ENCODE data around the gene JMJD7. TPM values are rescaled to one million over a fixed set of nuclear protein-coding genes. Genes with fewer than 3 reads are reported as not detected.
"Not testable (repeated sequence)": the region's sequence is repeated elsewhere in the genome, so short reads cannot be mapped to it uniquely, and the experiment has no call there.

The JMJD7 gene
- total RNA-seq, 1 experiment from 2014 or later = 2.8 TPM

GRCh38 chr15:41816788-41817187, 11.1 kb upstream of the JMJD7 start:
- no peak for DNase-seq (ENCODE audit: low read depth)
- in situ Hi-C loops (cut with HindIII; ENCODE audit: low pct_unique_long_range_greater_than_20kb, low sequenced_read_pairs) = no loop called here

GRCh38 chr15:41817327-41817726, 10.6 kb upstream of the JMJD7 start:
- DNase-seq (ENCODE audit: low read depth) = no peak
- in situ Hi-C loops (cut with HindIII; ENCODE audit: low pct_unique_long_range_greater_than_20kb, low sequenced_read_pairs) = no loop called here

DNA sequence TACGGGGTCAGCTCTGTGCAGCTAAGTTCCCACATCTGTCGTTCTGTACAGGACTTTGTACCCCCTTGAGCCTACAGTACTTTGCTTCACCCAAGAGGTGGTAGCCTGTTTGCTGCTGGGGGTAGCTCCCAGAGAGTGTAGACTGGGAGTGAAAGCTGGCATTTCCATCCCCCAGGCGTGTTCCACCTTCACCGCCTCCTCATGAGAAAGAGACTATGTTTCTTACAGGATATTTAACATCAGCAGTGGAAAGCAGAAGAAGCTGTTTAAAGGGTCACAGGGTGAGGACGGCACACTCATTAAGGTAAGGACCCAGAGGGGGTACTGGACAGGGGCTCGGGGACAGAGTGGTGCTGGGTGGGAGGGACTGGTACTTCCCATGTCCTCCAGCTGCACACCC, 10.1 kb upstream of the JMJD7 start:
- DNase-seq (ENCODE audit: low read depth) = no peak
- in situ Hi-C loops (cut with HindIII; ENCODE audit: low pct_unique_long_range_greater_than_20kb, low sequenced_read_pairs) = no loop called here

GRCh38 chr15:41819455-41820050, 8.3 kb upstream of the JMJD7 start:
- in situ Hi-C loops (cut with HindIII; ENCODE audit: low pct_unique_long_range_greater_than_20kb, low sequenced_read_pairs) = no loop called here
- no peak for DNase-seq (ENCODE audit: low read depth)

GRCh38 chr15:41820791-41821423, 7.0 kb upstream of the JMJD7 start:
- in situ Hi-C loops (cut with HindIII; ENCODE audit: low pct_unique_long_range_greater_than_20kb, low sequenced_read_pairs) = no loop called here

DNA sequence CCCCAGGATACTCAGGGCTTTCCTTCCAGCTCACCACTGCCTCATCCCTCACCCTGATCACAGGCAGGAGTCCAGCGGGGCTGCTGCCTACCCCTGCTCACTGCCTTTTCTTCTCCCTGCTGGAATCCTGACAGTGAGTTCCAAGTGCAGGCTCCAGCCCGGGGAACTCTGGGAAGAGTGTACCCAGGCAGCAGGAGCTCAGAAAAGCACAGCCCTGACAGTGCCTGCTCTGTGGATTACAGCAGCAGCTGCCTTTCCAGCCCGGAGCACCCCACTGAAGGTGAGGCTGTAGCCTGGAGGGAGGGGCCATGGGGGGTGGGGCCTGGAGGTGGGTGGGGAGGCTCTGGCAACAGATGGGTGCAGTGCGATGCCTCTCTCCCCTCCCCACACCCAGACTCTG, 6.1 kb upstream of the JMJD7 start:
- in situ Hi-C loops (cut with HindIII; ENCODE audit: low pct_unique_long_range_greater_than_20kb, low sequenced_read_pairs) = no loop called here
- DNase-seq (ENCODE audit: low read depth) = no peak

More at GRCh38 chr15:41820791-41821423, 7.0 kb upstream of the JMJD7 start:
- DNase-seq (ENCODE audit: low read depth) = no peak

DNA sequence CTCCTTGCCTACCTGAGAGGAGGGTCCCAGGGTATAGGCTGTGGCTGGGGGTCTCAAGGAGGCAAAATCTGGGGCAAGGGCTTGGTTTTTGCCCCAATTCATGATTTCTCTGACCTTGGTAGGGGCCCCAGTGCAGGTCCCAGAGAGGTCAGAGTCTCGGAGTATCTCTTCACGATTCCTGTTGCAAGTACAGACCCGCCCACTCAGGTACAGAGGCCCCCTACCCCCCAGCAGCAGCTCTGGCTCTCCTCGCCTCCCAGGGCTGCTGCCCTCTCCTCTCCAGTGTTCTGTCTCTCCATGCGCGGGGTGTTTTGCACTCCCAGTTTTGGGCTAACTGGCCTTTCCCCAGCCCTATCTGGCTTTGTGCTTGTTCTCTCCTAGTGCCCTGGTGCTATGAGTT, 5.4 kb upstream of the JMJD7 start:
- DNase-seq (ENCODE audit: low read depth) = no peak
- in situ Hi-C loops (cut with HindIII; ENCODE audit: low pct_unique_long_range_greater_than_20kb, low sequenced_read_pairs) = no loop called here

DNA sequence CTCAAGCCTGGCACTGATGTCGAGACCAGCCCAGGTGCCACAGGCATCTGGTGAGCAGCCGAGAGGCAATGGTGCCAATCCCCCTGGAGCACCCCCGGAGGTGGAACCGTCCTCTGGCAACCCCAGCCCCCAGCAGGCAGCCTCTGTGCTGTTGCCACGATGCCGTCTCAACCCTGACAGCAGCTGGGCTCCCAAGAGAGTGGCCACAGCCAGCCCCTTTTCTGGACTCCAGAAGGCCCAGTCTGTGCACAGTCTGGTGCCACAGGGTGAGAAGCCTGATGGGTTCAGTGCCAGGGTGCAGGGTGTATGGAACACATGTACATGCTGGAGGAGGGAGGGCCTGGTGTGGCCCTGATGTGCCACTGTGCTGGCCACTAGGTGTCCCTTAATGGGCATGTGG, 4.9 kb upstream of the JMJD7 start:
- in situ Hi-C loops (cut with HindIII; ENCODE audit: low pct_unique_long_range_greater_than_20kb, low sequenced_read_pairs) = no loop called here
- DNase-seq (ENCODE audit: low read depth) = no peak

DNA sequence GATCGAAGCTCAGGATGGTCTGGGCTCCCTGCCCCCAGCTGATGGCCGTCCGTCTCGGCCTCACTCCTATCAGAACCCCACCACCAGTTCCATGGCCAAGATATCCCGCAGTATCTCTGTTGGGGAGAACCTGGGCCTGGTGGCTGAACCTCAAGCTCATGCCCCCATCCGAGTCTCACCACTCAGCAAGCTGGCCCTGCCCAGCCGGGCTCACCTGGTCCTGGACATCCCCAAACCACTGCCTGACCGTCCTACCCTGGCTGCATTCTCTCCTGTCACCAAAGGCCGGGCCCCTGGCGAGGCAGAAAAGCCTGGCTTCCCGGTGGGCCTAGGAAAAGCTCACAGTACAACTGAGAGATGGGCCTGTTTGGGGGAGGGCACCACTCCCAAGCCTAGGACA, 4.4 kb upstream of the JMJD7 start:
- in situ Hi-C loops (cut with HindIII; ENCODE audit: low pct_unique_long_range_greater_than_20kb, low sequenced_read_pairs) = no loop called here

DNA sequence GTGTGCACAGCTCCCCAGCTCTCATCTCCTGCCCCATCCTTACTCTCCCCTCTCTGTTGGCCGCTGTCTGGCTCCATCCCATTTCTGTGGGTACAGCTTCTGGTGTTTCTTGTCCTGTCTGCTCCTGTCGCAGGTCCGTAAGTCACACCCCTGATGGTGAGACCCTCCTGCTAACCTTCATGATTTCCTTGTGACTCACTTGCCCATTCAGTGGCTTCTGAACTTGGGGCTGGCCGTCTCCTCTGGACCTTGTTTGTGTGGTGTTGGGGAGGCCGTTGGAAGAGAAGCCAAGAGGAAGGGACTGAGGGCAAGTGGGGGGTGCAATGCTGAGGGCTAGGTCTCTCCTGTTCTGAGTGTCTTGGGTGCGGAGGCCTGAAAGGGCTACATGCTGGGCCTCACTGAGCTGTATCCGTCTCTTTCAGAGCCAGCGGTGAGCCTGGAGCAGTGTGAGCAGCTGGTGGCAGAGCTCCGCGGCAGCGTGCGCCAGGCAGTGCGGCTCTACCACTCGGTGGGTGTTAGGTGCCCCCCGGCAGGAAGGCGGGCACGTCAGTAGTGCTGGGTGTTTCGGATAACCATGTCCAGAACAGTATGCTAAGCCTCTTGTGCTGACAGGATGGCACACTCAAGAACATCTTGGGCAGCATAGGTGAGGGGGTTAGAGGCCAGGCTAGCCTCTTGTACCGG, 3.7 kb upstream of the JMJD7 start:
- no peak for DNase-seq (ENCODE audit: low read depth)
- in situ Hi-C loops (cut with HindIII; ENCODE audit: low pct_unique_long_range_greater_than_20kb, low sequenced_read_pairs) = no loop called here

More for the DNA sequence above, 4.4 kb upstream of the JMJD7 start:
- DNase-seq (ENCODE audit: low read depth) = no peak

- in situ Hi-C loops (cut with HindIII; ENCODE audit: low pct_unique_long_range_greater_than_20kb, low sequenced_read_pairs) = no loop called here
- DNase-seq (ENCODE audit: low read depth) = no peak
Observed at GRCh38 chr15:41825145-41825544, 2.7 kb upstream of the JMJD7 start.

DNA sequence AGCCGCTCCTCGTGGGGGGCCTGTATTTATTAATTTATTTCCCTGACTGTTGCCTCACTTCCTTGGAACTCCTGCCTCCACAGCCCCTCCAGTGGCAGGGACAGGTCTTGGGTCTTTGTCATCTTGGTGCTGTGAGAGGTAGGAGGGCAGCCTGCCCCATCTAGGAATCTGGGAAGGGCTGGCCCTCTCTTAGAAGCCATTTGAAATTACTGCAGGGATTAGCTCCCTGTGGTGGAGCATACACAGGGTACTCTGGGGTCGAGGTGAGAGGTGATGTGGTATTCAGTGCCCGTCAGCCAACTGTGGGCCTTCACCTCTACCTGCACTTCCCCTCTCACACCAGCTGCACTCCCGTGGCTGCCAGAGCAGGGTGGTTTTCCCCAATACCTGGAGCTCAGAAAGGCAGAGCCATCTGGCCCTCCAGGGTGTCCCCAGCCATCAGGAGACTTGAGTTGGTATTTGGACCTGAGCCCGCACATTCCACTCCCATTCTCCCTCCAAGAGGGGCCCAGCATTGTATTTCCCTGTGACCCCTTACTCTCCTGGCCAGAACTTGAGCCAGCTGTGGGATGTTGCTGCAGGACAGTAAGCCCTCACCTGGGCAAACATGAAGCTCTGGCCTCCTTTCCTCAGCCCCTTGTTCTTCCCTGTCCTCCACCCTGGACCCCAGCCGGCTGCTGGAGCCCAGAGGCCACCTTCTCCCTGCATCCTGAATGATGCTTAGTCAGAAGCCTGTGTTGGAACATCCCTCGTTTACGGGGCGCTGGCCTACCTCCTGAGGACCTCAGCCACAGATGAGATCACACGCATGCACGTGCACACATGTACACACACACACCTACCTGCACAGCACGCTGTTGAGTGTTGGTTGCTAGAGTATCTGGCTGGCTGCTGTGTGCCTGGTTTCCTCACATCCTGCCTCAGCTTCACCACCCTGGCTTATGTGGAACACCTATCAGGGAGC, 2.0 kb upstream of the JMJD7 start:
- DNase-seq (ENCODE audit: low read depth) = no peak
- in situ Hi-C loops (cut with HindIII; ENCODE audit: low pct_unique_long_range_greater_than_20kb, low sequenced_read_pairs) = no loop called here

- in situ Hi-C loops (cut with HindIII; ENCODE audit: low pct_unique_long_range_greater_than_20kb, low sequenced_read_pairs) = no loop called here
- peak; percentile 21 for DNase-seq (ENCODE audit: low read depth)
Observed at GRCh38 chr15:41827290-41827879, 507 bp upstream of the JMJD7 start.

DNA sequence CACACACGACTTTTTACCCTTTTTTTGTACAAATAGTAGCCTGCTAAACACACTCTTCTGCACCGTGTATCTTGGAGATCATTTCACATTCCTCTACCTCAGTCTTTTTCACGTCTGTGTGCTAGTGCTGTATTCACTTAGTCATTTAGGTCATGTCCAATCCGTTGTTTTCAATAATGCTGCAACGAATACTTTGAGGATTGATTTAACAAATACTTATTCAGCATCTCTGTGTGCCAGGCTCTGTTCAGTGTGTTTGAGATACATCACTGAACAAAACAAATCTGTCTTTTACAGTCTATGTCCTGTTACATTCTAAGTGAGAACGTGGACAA, 882 bp downstream of the JMJD7 start:
- in situ Hi-C loops (cut with HindIII; ENCODE audit: low pct_unique_long_range_greater_than_20kb, low sequenced_read_pairs) = no loop called here
- DNase-seq (ENCODE audit: low read depth) = no peak

DNA sequence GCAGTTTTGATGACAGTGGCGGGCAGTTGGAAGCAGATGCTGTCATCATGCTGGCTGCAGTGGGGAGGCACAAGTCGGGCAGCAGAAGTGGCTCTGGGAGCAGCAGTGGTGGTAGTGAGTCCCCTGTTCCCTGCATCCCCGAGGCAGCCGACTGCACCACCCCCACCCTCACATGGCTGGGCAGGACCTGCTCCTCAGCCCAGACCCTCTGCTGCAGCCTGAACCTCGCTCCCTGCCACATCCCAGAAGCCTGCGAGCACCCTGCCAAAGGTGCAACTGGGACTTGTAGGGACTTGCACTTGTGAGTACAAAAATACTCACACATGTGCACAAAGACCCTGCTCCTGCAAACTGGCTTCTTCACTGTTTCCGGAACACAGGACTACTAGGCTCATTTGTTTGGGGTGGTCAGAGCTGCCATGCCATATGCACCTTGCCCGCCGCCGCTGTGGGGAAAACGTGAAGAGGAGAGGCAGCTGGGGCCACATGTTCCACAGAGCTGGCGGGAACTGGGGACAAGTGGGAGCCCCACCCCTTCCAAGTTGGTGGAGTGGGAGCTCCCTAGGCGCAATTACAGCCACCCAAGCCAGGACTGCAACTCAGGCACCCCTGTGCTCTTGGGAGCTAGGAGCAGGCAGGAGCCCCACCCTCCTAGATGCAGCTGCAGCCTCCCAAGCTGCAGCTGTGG, 2.2 kb downstream of the JMJD7 start:
- DNase-seq (ENCODE audit: low read depth) = no peak
- in situ Hi-C loops (cut with HindIII; ENCODE audit: low pct_unique_long_range_greater_than_20kb, low sequenced_read_pairs) = no loop called here

DNA sequence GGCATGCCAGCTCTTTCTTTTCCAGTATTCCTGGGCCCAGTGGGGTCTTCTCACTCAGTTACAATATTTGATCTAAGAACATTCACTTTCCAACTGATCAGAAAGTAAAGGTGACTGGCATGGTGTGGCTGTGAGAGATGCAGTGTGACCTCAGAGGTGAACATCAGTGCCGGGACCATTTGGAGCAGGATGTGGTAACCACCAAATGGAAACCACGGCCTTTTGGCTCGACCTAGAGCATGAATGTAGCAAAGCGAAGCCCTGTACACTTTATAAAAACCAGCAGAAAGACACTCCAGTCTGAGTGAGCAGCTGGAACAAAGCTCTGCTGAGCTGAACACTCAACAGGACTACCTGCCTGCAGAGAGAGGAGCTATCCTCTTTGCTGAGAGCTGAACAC, 3.4 kb downstream of the JMJD7 start:
- in situ Hi-C loops (cut with HindIII; ENCODE audit: low pct_unique_long_range_greater_than_20kb, low sequenced_read_pairs); DNase-seq (ENCODE audit: low read depth): not testable (repeated sequence)

DNA sequence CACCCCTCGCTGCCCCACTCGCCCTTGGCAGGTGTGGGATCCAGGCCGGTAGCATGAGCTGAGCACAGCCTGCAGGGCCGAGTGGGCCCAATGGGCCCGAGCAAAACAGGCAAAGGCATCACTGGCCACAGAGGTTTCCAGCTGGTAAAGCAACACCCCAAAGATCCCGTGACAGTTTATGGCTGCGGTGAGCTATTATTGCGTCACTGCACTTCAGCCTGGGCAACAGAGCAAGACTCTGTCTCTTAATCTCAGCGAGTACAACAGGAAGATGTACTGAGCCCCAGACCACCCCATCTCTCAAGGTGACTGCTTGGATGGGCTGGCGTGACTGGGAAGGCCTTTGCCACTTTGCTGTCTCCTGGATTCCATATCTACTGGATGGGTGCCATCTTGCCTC, 4.3 kb downstream of the JMJD7 start:
- in situ Hi-C loops (cut with HindIII; ENCODE audit: low pct_unique_long_range_greater_than_20kb, low sequenced_read_pairs) = no loop called here

GRCh38 chr15:41832875-41833274, 5.0 kb downstream of the JMJD7 start:
- DNase-seq (ENCODE audit: low read depth) = no peak

More for the DNA sequence above, 4.3 kb downstream of the JMJD7 start:
- DNase-seq (ENCODE audit: low read depth) = no peak

More at GRCh38 chr15:41832875-41833274, 5.0 kb downstream of the JMJD7 start:
- in situ Hi-C loops (cut with HindIII; ENCODE audit: low pct_unique_long_range_greater_than_20kb, low sequenced_read_pairs) = no loop called here

All from Caki2 (cell line).